Activated CD8-positive, alpha-beta T cell treated with anti-CD3 and anti-CD28 coated beads for 36 hours (primary cell): ENCODE data around the gene PCDHGA6. TPM values are rescaled to one million over a fixed set of nuclear protein-coding genes. Genes with fewer than 3 reads are reported as not detected.
A peak's percentile ranks its signal among the peaks of the same experiment; 100 is the strongest.
"Not testable (repeated sequence)": the region's sequence is repeated elsewhere in the genome, so short reads cannot be mapped to it uniquely, and the experiment has no call there.

Source experiments
- ATAC-seq: fragments of 200-7000 bp; cut with Tn5 transposase; one replicate; pipeline ENCODE4 v1.10.0; 2021; ENCODE audit warnings: mild to moderate bottlenecking, moderate library complexity
- CTCF ChIA-PET: fragments of 350-600 bp; sonication (Branson Sonifier 250); formaldehyde crosslinking; loops from one replicate; lab custom pipeline; 2021; ENCODE audit warnings: antibody characterized with exemption; lab: Charles Lee
- POLR2A ChIA-PET: fragments of 350-600 bp; sonication (Branson Sonifier 250); formaldehyde crosslinking; loops from one replicate; lab custom pipeline; 2021; ENCODE audit warnings: antibody characterized with exemption; lab: Charles Lee
- DNase-seq: peaks from one replicate; pipeline ENCODE4 v3.0.0-alpha.2; 2020
- H3K27ac Mint-ChIP-seq: one replicate; pipeline ENCODE4 v1.8.0; 2021; ENCODE audit warnings: mild to moderate bottlenecking, mixed read lengths
- H3K27me3 Mint-ChIP-seq: one replicate; pipeline ENCODE4 v1.8.0; 2021; ENCODE audit warnings: mixed read lengths
- H3K36me3 Mint-ChIP-seq: one replicate; pipeline ENCODE4 v1.8.0; 2021; ENCODE audit warnings: low read depth, mixed read lengths
- H3K4me1 Mint-ChIP-seq: one replicate; pipeline ENCODE4 v1.8.0; 2021; ENCODE audit warnings: low read depth, mixed read lengths
- H3K4me3 Mint-ChIP-seq: one replicate; pipeline ENCODE4 v1.8.0; 2021; ENCODE audit warnings: mild to moderate bottlenecking, moderate library complexity, mixed read lengths
- H3K9me3 Mint-ChIP-seq: one replicate; pipeline ENCODE4 v1.8.0; 2021; ENCODE audit warnings: mixed read lengths
- intact Hi-C: fragments of 100-400 bp; cut with micrococcal nuclease; formaldehyde crosslinking; loops from one replicate; pipeline ENCODE4 v1.10.0; 2022
- total RNA-seq, 2 experiments: library from RNA; stranded (reverse); gene quantifications; one replicate each; pipeline ENCODE4 v1.2.3, GENCODE V29; 2021
- TF ChIP-seq, protein P1 (sequence below): fragments of 200-600 bp; IDR thresholded peaks from one replicate; pipeline ENCODE4 v1.8.0; 2022; ENCODE audit warnings: antibody characterized with exemption, mild to moderate bottlenecking

Gene PCDHGA6
- total RNA-seq, 2 experiments from 2014 or later, result not detected

DNA sequence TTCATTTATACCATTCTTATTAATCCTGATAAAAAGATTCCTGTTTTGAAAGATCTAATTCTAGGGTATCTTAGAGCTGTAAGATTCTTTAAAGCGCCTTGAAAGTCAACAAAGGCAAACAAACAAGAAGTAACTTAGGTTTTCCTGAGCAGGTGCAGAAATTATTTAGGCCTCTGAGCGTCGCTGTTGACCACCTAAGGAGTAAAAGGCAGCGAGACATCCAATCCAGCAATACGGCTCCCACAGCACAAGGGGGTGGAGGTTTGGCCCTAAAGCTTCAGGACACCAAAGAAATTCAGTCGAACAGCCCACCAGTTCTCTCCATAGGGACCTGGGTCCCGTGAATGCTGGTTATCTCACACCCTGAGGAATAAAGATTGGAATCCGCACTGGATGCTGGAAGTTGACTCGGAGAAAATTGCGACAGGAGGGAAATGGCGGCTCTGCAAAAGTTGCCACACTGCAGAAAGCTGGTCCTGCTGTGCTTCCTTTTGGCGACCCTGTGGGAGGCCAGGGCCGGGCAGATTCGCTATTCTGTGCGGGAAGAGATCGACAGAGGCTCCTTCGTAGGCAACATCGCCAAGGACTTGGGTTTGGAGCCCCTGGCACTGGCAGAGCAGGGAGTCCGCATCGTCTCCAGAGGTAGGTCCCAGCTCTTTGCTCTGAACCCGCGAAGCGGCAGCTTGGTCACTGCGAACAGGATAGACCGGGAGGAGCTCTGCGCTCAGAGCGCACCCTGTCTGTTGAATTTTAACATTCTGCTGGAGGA, 35.0 kb upstream of the PCDHGA6 start, which contains the start of gene PCDHGA2:
TSS of gene PCDHGA2 (plus strand) at position 223 of the 769 bp plus-strand sequence.
- DNase-seq (peak; percentile 37), ATAC-seq (no peak)
- intact Hi-C loops, result no loop called here
- CTCF ChIA-PET, result interaction anchor here (0.7 to 2.8 kb wide), 12 partner anchors 9 to 523 kb away, joined by 3 to 17 read pairs (median 3); partner anchors contain the start of genes PCDHGA10, PCDHGA11, PCDHGB1 and TAF7
- Mint-ChIP-seq H3K36me3 (peaks cover 20% of the 10 kb centered on the region), H3K4me3 (no peak within 1 kb of the TSS), H3K27ac (no peak within 1 kb of the TSS), H3K27me3 (peaks cover 54% of the 10 kb centered on the region), H3K4me1 (no peaks in the 10 kb centered on the region), H3K9me3 (peaks cover 50% of the 10 kb centered on the region)
- POLR2A ChIA-PET, result interaction anchor here (1.2 kb wide), 1 partner anchor 41 kb away, joined by 3 read pairs; no protein-coding TSS in a partner anchor
- TF ChIP-seq, protein P1, sequence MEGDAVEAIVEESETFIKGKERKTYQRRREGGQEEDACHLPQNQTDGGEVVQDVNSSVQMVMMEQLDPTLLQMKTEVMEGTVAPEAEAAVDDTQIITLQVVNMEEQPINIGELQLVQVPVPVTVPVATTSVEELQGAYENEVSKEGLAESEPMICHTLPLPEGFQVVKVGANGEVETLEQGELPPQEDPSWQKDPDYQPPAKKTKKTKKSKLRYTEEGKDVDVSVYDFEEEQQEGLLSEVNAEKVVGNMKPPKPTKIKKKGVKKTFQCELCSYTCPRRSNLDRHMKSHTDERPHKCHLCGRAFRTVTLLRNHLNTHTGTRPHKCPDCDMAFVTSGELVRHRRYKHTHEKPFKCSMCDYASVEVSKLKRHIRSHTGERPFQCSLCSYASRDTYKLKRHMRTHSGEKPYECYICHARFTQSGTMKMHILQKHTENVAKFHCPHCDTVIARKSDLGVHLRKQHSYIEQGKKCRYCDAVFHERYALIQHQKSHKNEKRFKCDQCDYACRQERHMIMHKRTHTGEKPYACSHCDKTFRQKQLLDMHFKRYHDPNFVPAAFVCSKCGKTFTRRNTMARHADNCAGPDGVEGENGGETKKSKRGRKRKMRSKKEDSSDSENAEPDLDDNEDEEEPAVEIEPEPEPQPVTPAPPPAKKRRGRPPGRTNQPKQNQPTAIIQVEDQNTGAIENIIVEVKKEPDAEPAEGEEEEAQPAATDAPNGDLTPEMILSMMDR, result peak; percentile 26

DNA sequence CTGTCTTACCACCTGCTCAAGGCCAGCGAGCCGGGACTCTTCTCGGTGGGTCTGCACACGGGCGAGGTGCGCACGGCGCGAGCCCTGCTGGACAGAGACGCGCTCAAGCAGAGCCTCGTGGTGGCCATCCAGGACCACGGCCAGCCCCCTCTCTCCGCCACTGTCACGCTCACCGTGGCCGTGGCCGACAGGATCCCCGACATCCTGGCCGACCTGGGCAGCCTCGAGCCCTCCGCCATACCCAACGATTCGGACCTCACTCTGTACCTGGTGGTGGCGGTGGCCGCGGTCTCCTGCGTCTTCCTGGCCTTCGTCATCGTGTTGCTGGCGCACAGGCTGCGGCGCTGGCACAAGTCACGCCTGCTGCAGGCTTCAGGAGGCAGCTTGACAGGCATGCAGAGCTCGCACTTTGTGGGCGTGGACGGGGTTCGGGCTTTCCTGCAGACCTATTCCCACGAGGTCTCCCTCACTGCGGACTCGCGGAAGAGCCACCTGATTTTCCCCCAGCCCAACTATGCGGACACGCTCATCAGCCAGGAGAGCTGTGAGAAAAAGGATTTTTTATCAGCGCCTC, 32.8 kb upstream of the PCDHGA6 start:
- H3K27me3 Mint-ChIP-seq, result peaks cover 53% of the 10 kb centered on the region
- peaks cover 24% of the 10 kb centered on the region for H3K36me3 Mint-ChIP-seq
- ATAC-seq, intact Hi-C loops, DNase-seq, H3K4me3 Mint-ChIP-seq, H3K27ac Mint-ChIP-seq, H3K4me1 Mint-ChIP-seq, POLR2A ChIA-PET: not testable (repeated sequence)
- peaks cover 56% of the 10 kb centered on the region for H3K9me3 Mint-ChIP-seq
- CTCF ChIA-PET, result interaction anchor here (1.5 to 2.4 kb wide), 2 partner anchors 10 to 15 kb away, joined by 3 to 5 read pairs; partner anchors contain the start of gene PCDHGA1

DNA sequence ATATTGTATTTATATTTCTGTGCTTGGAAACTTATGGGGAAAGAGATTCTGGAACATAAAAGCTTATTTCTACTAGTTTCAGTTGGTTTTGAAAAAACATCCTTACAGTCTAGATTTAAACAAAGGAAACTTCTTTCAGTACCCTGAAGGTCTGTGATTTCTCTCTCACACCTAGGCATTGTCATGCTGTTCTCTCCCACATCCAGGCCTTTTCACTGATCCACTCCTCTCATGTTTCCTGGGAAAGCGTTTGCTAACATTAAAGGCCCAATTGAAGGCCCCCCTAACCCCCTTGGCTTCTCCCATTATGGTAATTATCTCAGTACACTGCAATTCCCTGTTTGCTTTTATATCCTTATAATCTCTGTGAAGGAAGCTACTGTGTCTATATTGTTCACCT, 30.9 kb upstream of the PCDHGA6 start:
- Mint-ChIP-seq H3K27ac (no peak overlapping the region), H3K9me3 (peaks cover 48% of the 10 kb centered on the region), H3K36me3 (peaks cover 24% of the 10 kb centered on the region), H3K27me3 (peaks cover 47% of the 10 kb centered on the region), H3K4me1 (no peaks in the 10 kb centered on the region), H3K4me3 (no peak overlapping the region)
- DNase-seq (no peak), ATAC-seq (no peak)
- ChIA-PET POLR2A (no interaction called here), CTCF (interaction anchor here (0.8 to 3.0 kb wide), 8 partner anchors 12 to 221 kb away, joined by 3 to 10 read pairs (median 4); partner anchors contain the start of genes PCDHGA1, PCDHGA6, PCDHGB2 and TAF7)
- TF ChIP-seq, protein P1, result no peak
- intact Hi-C loops, result no loop called here

DNA sequence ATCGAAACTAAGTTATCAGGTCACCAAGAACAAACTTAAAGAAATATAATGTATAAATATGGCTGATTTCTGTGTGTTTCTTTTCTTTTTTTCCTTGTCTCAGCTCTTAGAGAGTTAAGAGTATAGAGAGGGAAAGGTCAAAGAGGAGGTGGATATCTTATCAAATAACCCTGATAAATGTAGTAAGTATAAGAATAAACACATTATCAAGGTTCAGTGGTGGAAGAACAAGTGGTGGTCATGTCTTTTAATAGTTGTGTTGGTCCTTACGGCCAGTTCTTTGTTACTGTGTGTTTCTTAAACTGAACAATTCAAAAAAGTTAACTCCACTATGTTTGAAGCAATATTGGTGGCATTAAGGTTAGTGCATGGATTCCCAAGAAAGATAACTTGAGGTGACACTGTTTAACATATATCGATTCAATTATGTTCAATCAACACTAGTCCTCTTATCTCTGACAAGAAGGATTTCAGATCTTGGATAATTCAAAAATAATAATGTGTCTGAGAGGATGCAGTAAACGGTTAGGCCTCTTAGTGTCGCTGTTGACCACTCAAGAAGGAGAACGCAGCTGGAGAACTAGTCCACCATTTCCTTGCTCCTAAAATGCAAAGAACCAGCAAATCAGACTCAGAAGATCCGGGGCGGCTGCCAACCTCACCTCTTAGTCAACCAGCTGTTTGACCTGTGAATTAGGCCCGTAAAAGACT, 30.3 kb upstream of the PCDHGA6 start, which contains the start of gene PCDHGA3:
TSS of gene PCDHGA3 (plus strand) at position 588 of the 711 bp plus-strand sequence. CDS start 205 bp downstream, outside the sequence.
- TF ChIP-seq, protein P1, result peak; percentile 43
- no peak within 1 kb of the TSS for H3K27ac Mint-ChIP-seq
- peaks cover 42% of the 10 kb centered on the region for H3K9me3 Mint-ChIP-seq
- intact Hi-C loops, result no loop called here
- H3K36me3 Mint-ChIP-seq, result peaks cover 18% of the 10 kb centered on the region
- CTCF ChIA-PET, result interaction anchor here (0.8 to 3.0 kb wide), 24 partner anchors 8 to 221 kb away, joined by 3 to 10 read pairs (median 4); partner anchors contain the start of genes PCDHB9, PCDHGA1, PCDHGA11 and PCDHGA4
- peak; percentile 47 for ATAC-seq
- peaks cover 41% of the 10 kb centered on the region for H3K27me3 Mint-ChIP-seq
- POLR2A ChIA-PET, result no interaction called here
- peak; percentile 45 for DNase-seq
- H3K4me3 Mint-ChIP-seq, result no peak within 1 kb of the TSS
- H3K4me1 Mint-ChIP-seq, result no peaks in the 10 kb centered on the region

DNA sequence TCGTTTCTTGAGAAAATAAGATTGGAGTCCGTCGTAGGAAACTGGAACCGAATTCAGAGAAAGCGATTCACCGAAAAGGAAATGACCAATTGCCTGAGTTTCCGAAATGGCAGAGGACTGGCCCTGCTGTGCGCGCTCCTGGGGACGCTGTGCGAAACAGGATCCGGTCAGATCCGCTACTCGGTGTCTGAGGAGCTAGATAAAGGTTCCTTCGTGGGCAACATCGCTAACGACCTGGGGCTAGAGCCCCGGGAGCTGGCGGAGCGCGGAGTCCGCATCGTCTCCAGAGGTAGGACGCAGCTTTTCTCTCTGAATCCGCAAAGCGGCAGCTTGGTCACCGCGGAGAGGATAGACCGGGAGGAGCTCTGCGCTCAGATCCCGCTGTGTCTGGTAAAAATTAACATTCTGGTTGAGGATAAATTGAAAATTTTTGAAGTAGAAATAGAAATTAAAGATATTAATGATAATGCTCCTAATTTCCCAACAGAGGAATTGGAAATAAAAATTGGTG, 29.7 kb upstream of the PCDHGA6 start:
- peaks cover 36% of the 10 kb centered on the region for H3K9me3 Mint-ChIP-seq
- DNase-seq, result no peak
- intact Hi-C loops, result no loop called here
- ATAC-seq, result no peak
- H3K36me3 Mint-ChIP-seq, result peaks cover 15% of the 10 kb centered on the region
- no peak overlapping the region for H3K27ac Mint-ChIP-seq
- H3K4me3 Mint-ChIP-seq, result no peak overlapping the region
- H3K27me3 Mint-ChIP-seq, result peaks cover 43% of the 10 kb centered on the region
- POLR2A ChIA-PET, result no interaction called here
- no peaks in the 10 kb centered on the region for H3K4me1 Mint-ChIP-seq
- CTCF ChIA-PET, result interaction anchor here (0.9 to 3.0 kb wide), 21 partner anchors 8 to 220 kb away, joined by 3 to 10 read pairs (median 4); partner anchors contain the start of genes PCDHB9, PCDHGA11, PCDHGA4 and PCDHGB2
- TF ChIP-seq, protein P1, result no peak
